NCI-H1694 treated with DMSO at 0.1 percent for 48 hours (cell line): Measurements from ENCODE around the gene TMEM121.
"Not testable (repeated sequence)": the region's sequence is repeated elsewhere in the genome, so short reads cannot be mapped to it uniquely, and the experiment has no call there.

Source experiments
- DNase-seq: peaks from one replicate; lab custom pipeline; 2025; lab: John Stamatoyannopoulos, UW

The TMEM121 gene

GRCh38 chr14:105547072-105547471 lies 20.7 kb downstream of the TMEM121 start:
- DNase-seq = not testable (repeated sequence)

- DNase-seq = no peak
Observed at GRCh38 chr14:105547741-105548169, 21.4 kb downstream of the TMEM121 start.

- DNase-seq = no peak
Observed at GRCh38 chr14:105549481-105549880, 23.1 kb downstream of the TMEM121 start.

- no peak for DNase-seq
Observed at GRCh38 chr14:105554022-105554421, 27.6 kb downstream of the TMEM121 start.

- no peak for DNase-seq
Observed at GRCh38 chr14:105554523-105554922, 28.1 kb downstream of the TMEM121 start.

GRCh38 chr14:105557671-105558070 lies 31.3 kb downstream of the TMEM121 start:
- not testable (repeated sequence) for DNase-seq

- not testable (repeated sequence) for DNase-seq
Observed at GRCh38 chr14:105558449-105559154, 32.2 kb downstream of the TMEM121 start.

GRCh38 chr14:105559384-105560047 lies 33.1 kb downstream of the TMEM121 start:
- not testable (repeated sequence) for DNase-seq

- not testable (repeated sequence) for DNase-seq
Observed at GRCh38 chr14:105560048-105560669, 33.8 kb downstream of the TMEM121 start.

- not testable (repeated sequence) for DNase-seq
Observed at GRCh38 chr14:105561345-105561744, 35.0 kb downstream of the TMEM121 start.

GRCh38 chr14:105562713-105563346 lies 36.4 kb downstream of the TMEM121 start:
- DNase-seq = no peak

- DNase-seq = no peak
Observed at GRCh38 chr14:105563347-105563737, 37.0 kb downstream of the TMEM121 start.

- DNase-seq = not testable (repeated sequence)
Observed at GRCh38 chr14:105564536-105564935, 38.2 kb downstream of the TMEM121 start.

GRCh38 chr14:105565185-105565919 lies 39.0 kb downstream of the TMEM121 start:
- DNase-seq = not testable (repeated sequence)

- DNase-seq = not testable (repeated sequence)
Observed at GRCh38 chr14:105566248-105567163, 40.1 kb downstream of the TMEM121 start.

- not testable (repeated sequence) for DNase-seq
Observed at GRCh38 chr14:105567164-105568103, 41.1 kb downstream of the TMEM121 start.

- not testable (repeated sequence) for DNase-seq
Observed at GRCh38 chr14:105568140-105568843, 41.9 kb downstream of the TMEM121 start.

GRCh38 chr14:105568859-105569766 lies 42.7 kb downstream of the TMEM121 start:
- DNase-seq = no peak
